A673 (cell line): ENCODE measurements around the gene SLC38A3. TPM values are rescaled to one million over a fixed set of nuclear protein-coding genes. Genes with fewer than 3 reads are reported as not detected.
"Not testable (repeated sequence)": the region's sequence is repeated elsewhere in the genome, so short reads cannot be mapped to it uniquely, and the experiment has no call there.

ENCODE experiments used
- BruUV-seq: library from RNA; stranded (reverse); fragments of 400-500 nt; replicated peaks from 2 replicates; lab custom pipeline; 2021; lab: Mats Ljungman, UMichigan
- CTCF ChIA-PET: fragments of 300-600 bp; sonication (Branson Sonifier 250); formaldehyde crosslinking; loops from one replicate; lab custom pipeline; 2022; ENCODE audit warnings: antibody characterized with exemption; lab: Charles Lee
- POLR2A ChIA-PET: fragments of 300-600 bp; sonication (Branson Sonifier 250); formaldehyde crosslinking; loops from one replicate; lab custom pipeline; 2022; ENCODE audit warnings: antibody characterized with exemption; ENCODE audit not compliant: low non-redundant PET; lab: Charles Lee
- DNase-seq: peaks from one replicate; pipeline ENCODE4 v3.0.0-alpha.2; 2015; ENCODE audit warnings: low spot score
- H3K27ac ChIP-seq: fragments of 200-600 bp; sonication (generic); 2 replicates; pipeline ENCODE4 v1.5.1; 2016; ENCODE audit warnings: mixed run types, low read depth, mild to moderate bottlenecking, mixed read lengths, antibody characterized with exemption, low read length; ENCODE audit not compliant: poor library complexity, severe bottlenecking
- H3K27me3 ChIP-seq: fragments of 200-600 bp; sonication (generic); replicated peaks from 2 replicates; pipeline ENCODE4 v1.6.1; 2017; ENCODE audit warnings: mixed run types, low read depth, mild to moderate bottlenecking, mixed read lengths, antibody characterized with exemption, low read length; ENCODE audit not compliant: insufficient read depth, poor library complexity
- H3K36me3 ChIP-seq: fragments of 200-600 bp; sonication (generic); 2 replicates; pipeline ENCODE4 v1.6.1; 2016; ENCODE audit warnings: mixed run types, mild to moderate bottlenecking, mixed read lengths, antibody characterized with exemption, low read length; ENCODE audit not compliant: insufficient read depth, poor library complexity, severe bottlenecking
- H3K4me1 ChIP-seq: fragments of 200-600 bp; sonication (generic); 2 replicates; pipeline ENCODE4 v1.6.1; 2017; ENCODE audit warnings: mixed run types, mild to moderate bottlenecking, mixed read lengths, antibody characterized with exemption, low read length; ENCODE audit not compliant: insufficient read depth, poor library complexity, severe bottlenecking
- H3K4me3 ChIP-seq: fragments of 200-600 bp; sonication (generic); 2 replicates; pipeline ENCODE4 v1.5.1; 2016; ENCODE audit warnings: low read depth, mixed run types, mild to moderate bottlenecking, mixed read lengths, low read length; ENCODE audit not compliant: poor library complexity, severe bottlenecking
- H3K9me3 ChIP-seq: fragments of 200-600 bp; sonication (generic); 2 replicates; pipeline ENCODE4 v1.6.1; 2016; ENCODE audit warnings: mixed run types, low read depth, mild to moderate bottlenecking, mixed read lengths, antibody characterized with exemption, low read length; ENCODE audit not compliant: poor library complexity, severe bottlenecking
- EZH2 ChIP-seq: fragments of 200-600 bp; sonication (generic); IDR thresholded peaks from 2 replicates; pipeline ENCODE4 v1.6.1; 2017; ENCODE audit warnings: borderline replicate concordance, low read depth, mild to moderate bottlenecking, mixed read lengths, antibody characterized with exemption, low read length; ENCODE audit not compliant: poor library complexity, severe bottlenecking
- intact Hi-C: fragments of 100-400 bp; cut with micrococcal nuclease; formaldehyde crosslinking; loops from one replicate; pipeline ENCODE4 v1.10.0; 2022; ENCODE audit not compliant: unreplicated experiment
- total RNA-seq: library from RNA; stranded (reverse); gene quantifications from 2 replicates; pipeline ENCODE4 v1.2.3, GENCODE V29; 2021
- TF ChIP-seq, protein P1 (sequence below): fragments of 300-800, 200-600 bp; sonication (generic); conservative IDR thresholded peaks from 2 replicates; pipeline ENCODE4 v1.5.1; 2017; ENCODE audit warnings: low read depth, mild to moderate bottlenecking, antibody characterized with exemption, low read length, moderate library complexity, mixed read lengths

SLC38A3 gene
- total RNA-seq, 1 experiment from 2014 or later, result not detected

DNA sequence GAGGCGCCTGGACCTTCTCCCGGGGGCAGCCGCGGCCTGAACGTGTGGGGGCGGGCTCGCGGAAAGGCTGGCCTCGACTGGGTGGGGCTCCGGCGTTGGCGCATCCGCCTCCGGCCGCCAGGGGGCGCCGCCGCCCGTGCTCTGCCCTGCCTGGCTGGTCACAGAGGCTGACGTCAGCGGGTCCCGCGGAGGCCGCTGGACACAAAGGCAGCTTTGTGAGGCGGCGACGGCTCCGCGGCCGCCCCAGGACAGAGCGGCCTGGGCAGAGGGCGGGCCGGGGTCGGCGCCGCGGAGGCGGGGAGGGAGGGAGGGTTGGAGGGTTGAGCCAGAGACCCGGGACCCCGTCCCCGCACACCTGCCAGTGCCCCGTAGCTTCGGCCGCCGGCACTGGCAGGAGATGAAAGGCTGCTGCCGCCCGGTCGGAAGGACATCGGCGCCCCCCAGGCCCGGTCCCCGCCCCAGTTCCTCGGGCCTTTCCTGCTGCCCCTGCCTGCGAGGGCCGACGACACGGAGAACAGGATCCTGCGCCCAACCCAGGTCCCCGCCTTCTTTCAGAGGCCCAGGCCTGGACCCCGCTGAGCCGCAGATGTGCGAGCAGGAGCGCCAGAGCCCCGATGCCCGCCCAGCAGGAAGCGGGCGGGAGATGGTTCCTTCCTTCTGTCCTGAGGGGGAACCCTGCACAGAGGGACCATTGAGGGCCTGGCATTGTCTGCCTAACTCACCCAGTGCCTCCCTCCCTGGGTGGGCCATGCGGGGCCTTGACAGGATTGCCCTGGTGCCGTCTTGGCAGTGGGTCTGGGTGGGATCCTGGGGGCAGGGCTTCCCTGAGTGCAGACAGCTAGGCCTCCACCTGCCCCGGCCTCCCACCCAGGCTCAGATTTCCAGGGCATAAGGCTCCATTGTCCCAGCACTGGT lies 55.2 kb downstream of the SLC38A3 start:
- H3K27me3 ChIP-seq, result no peaks in the 10 kb centered on the region
- no TSS peak for BruUV-seq
- CTCF ChIA-PET, result interaction anchor here (0.5 to 1.0 kb wide), 3 partner anchors 14 to 66 kb away, joined by 3 to 8 read pairs (median 3); no protein-coding TSS in a partner anchor
- intact Hi-C loops, result loop anchor here (10.0 kb wide), 1 partner anchor 135 kb away; no protein-coding TSS in a partner anchor
- H3K9me3 ChIP-seq, result no peaks in the 10 kb centered on the region
- TF ChIP-seq EZH2, result no peak
- TF ChIP-seq, protein P1, sequence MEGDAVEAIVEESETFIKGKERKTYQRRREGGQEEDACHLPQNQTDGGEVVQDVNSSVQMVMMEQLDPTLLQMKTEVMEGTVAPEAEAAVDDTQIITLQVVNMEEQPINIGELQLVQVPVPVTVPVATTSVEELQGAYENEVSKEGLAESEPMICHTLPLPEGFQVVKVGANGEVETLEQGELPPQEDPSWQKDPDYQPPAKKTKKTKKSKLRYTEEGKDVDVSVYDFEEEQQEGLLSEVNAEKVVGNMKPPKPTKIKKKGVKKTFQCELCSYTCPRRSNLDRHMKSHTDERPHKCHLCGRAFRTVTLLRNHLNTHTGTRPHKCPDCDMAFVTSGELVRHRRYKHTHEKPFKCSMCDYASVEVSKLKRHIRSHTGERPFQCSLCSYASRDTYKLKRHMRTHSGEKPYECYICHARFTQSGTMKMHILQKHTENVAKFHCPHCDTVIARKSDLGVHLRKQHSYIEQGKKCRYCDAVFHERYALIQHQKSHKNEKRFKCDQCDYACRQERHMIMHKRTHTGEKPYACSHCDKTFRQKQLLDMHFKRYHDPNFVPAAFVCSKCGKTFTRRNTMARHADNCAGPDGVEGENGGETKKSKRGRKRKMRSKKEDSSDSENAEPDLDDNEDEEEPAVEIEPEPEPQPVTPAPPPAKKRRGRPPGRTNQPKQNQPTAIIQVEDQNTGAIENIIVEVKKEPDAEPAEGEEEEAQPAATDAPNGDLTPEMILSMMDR, result peak; percentile 68
- H3K36me3 ChIP-seq, result peaks cover 15% of the 10 kb centered on the region
- peak overlapping the region; percentile 82 for H3K27ac ChIP-seq
- DNase-seq, result peak; percentile 71
- H3K4me1 ChIP-seq, result peaks cover 12% of the 10 kb centered on the region
- peak overlapping the region; percentile 53 for H3K4me3 ChIP-seq
- POLR2A ChIA-PET, result no interaction called here

DNA sequence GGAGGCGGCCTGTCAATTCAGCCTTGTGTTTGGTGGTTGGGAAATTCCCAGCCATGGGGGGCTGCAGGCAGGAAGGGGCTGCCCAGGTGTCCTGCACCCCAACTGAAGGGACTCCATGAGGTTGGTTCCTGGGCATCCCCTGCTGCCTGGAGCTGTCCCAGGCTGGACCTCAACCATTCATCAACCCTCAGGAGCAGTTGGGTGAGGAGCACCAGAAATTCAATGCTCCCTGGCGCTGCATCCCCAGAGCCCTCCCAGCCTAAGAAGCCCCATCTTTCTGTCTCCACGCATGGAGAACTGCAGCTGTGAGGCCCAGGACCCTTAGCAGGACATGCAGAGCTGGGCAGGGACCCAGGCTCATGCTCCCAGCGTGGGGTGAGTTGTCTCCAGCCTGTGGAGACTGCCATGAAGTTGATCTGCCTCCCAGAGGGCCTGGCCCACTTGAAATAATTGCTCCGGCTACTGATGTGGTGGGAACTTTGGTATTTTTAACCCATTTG lies 55.9 kb downstream of the SLC38A3 start:
- TF ChIP-seq EZH2, result no peak
- TF ChIP-seq, protein P1, result no peak
- peaks cover 15% of the 10 kb centered on the region for H3K36me3 ChIP-seq
- no TSS peak for BruUV-seq
- H3K27me3 ChIP-seq, result no peaks in the 10 kb centered on the region
- peak overlapping the region; percentile 82 for H3K27ac ChIP-seq
- no peaks in the 10 kb centered on the region for H3K9me3 ChIP-seq
- ChIA-PET POLR2A (no interaction called here), CTCF (interaction anchor here (1.0 kb wide), 1 partner anchor 14 kb away, joined by 3 read pairs; no protein-coding TSS in a partner anchor)
- no peak for DNase-seq
- H3K4me1 ChIP-seq, result peaks cover 14% of the 10 kb centered on the region
- peak overlapping the region; percentile 53 for H3K4me3 ChIP-seq
- intact Hi-C loops, result loop anchor here (10.0 kb wide), 1 partner anchor 136 kb away; no protein-coding TSS in a partner anchor

DNA sequence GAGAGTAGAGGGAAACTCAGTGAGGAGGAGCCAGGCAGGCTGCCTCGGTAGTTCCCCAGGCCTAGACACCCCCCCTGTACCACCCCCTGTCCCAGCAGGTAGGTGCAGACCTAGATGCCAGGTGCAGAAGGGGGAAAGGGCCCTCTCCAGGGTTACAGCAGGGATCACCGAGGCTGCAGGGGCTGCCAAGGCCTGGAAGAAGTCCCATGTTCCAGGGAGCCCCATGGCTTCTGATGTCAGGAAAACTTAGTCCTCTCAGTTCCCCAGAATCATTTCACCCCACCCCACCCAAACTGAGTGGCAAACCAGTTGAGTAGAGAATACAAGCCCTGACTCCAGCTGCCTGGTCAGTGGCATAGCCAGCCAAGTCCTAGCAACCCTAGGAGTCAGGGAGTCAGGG lies 56.4 kb downstream of the SLC38A3 start:
- DNase-seq, result no peak
- Histone ChIP-seq H3K27ac (peak overlapping the region; percentile 82), H3K9me3 (no peaks in the 10 kb centered on the region), H3K4me1 (peaks cover 14% of the 10 kb centered on the region), H3K27me3 (no peaks in the 10 kb centered on the region), H3K36me3 (peaks cover 12% of the 10 kb centered on the region), H3K4me3 (no peak overlapping the region)
- intact Hi-C loops, result loop anchor here (10.0 kb wide), 1 partner anchor 137 kb away; no protein-coding TSS in a partner anchor
- no peak for TF ChIP-seq EZH2
- TF ChIP-seq, protein P1, result no peak
- BruUV-seq, result no TSS peak
- CTCF ChIA-PET, result no interaction called here
- POLR2A ChIA-PET, result no interaction called here

DNA sequence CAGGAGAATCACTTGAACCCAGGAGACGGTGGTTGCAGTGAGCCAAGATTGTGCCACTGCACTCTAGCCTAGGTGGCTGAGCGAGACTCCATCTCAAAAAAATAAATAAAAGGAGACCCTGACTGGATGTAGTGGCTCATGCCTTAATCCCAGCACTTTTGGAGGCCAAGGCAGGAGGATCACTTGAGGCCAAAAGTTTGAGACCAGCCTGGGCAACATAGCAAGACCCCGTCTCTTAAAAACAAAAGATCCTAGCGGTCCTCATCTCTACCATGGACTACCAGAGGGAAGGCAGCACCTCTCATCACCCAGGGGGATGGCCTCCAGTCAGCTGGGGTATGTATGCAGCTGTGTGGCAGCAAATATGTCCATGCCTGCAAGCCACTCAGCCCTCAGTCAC lies 57.1 kb downstream of the SLC38A3 start:
- H3K27ac ChIP-seq, H3K4me3 ChIP-seq, POLR2A ChIA-PET, CTCF ChIA-PET, DNase-seq, H3K36me3 ChIP-seq, BruUV-seq, H3K9me3 ChIP-seq, H3K27me3 ChIP-seq: not testable (repeated sequence)
- H3K4me1 ChIP-seq, result peaks cover 14% of the 10 kb centered on the region
- intact Hi-C loops, result loop anchor here (10.0 kb wide), 1 partner anchor 137 kb away; no protein-coding TSS in a partner anchor
